GM12878 (cell line): ENCODE results near the gene IQCF2. TPM values are rescaled to one million over a fixed set of nuclear protein-coding genes. Genes with fewer than 3 reads are reported as not detected.
A peak's percentile ranks its signal among the peaks of the same experiment; 100 is the strongest.

ENCODE experiments used
- ATAC-seq: fragments of 200-7000 bp; cut with Tn5 transposase; 3 replicates; pipeline ENCODE4 v1.9.1; 2020; ENCODE audit warnings: mild to moderate bottlenecking, moderate library complexity
- BruUV-seq: library from RNA; stranded (reverse); fragments of 400-500 nt; replicated peaks from 2 replicates; lab custom pipeline; 2021; lab: Mats Ljungman, UMichigan
- CTCF ChIA-PET: fragments of 300-600 bp; sonication (Branson Sonifier 250); formaldehyde crosslinking; extraction: SDS; loops from one replicate; lab custom pipeline; 2021; ENCODE audit warnings: inconsistent platforms; lab: Yijun Ruan, JAX
- POLR2A ChIA-PET: fragments of 350-600 bp; formaldehyde crosslinking; extraction: SDS; loops from one replicate; lab custom pipeline; 2021; ENCODE audit warnings: inconsistent platforms; lab: Charles Lee
- RAD21 ChIA-PET: fragments of 300-600 bp; sonication (Branson Sonifier 250); formaldehyde crosslinking; loops from one replicate; lab custom pipeline; 2023; ENCODE audit warnings: antibody characterized with exemption; ENCODE audit not compliant: unreplicated experiment; lab: Charles Lee
- SMC1A ChIA-PET: fragments of 300-600 bp; sonication (Branson Sonifier 250); formaldehyde crosslinking; loops from one replicate; lab custom pipeline; 2023; ENCODE audit not compliant: unreplicated experiment, uncharacterized antibody; lab: Charles Lee
- DNase-seq: peaks from one replicate; pipeline ENCODE4 v3.0.0-alpha.2; 2011; ENCODE audit warnings: low read depth, low spot score
- FAIRE-seq: peaks from 3 replicates; lab custom pipeline; 2011; peaks lifted over from hg19 to GRCh38; lab: Jason Lieb, UNC
- H2AFZ ChIP-seq: 2 replicates; pipeline ENCODE4 v1.6.0; 2011; ENCODE audit warnings: low read depth, low read length, control low read depth; ENCODE audit not compliant: control insufficient read depth
- H3K27ac ChIP-seq: 2 replicates; pipeline ENCODE4 v1.5.1; 2011; ENCODE audit warnings: control low read depth; ENCODE audit not compliant: control insufficient read depth, insufficient read depth
- H3K27me3 ChIP-seq, 2 experiments: replicated peaks in 1 of 2; 2 replicates each; pipeline versions ENCODE4 v1.6.0 to v1.6.1; 2011; ENCODE audit warnings: low read length in 1 of 2; ENCODE audit not compliant: control insufficient read depth in 2 of 2, insufficient read depth in 2 of 2
- H3K36me3 ChIP-seq, 2 experiments: 2 replicates each; pipeline ENCODE4 v1.5.1; 2011; ENCODE audit warnings: low read length in 1 of 2; ENCODE audit not compliant: control insufficient read depth in 2 of 2, insufficient read depth in 2 of 2
- H3K4me1 ChIP-seq: 2 replicates; pipeline ENCODE4 v1.6.1; 2011; ENCODE audit warnings: mild to moderate bottlenecking, low read length, moderate library complexity, mixed read lengths; ENCODE audit not compliant: control insufficient read depth, insufficient read depth
- H3K4me2 ChIP-seq: 2 replicates; pipeline ENCODE4 v1.6.0; 2011; ENCODE audit warnings: control low read depth; ENCODE audit not compliant: control insufficient read depth, insufficient read depth
- H3K4me3 ChIP-seq: fragments of 200-600 bp; sonication (generic); 2 replicates; pipeline ENCODE4 v1.5.1; 2016
- H3K79me2 ChIP-seq: 2 replicates; pipeline ENCODE4 v1.6.0; 2011; ENCODE audit warnings: low read length; ENCODE audit not compliant: control insufficient read depth, insufficient read depth
- H3K9ac ChIP-seq: 2 replicates; pipeline ENCODE4 v1.8.0; 2011; ENCODE audit warnings: low read length, control low read depth, mixed read lengths; ENCODE audit not compliant: control insufficient read depth, insufficient read depth
- H3K9me3 ChIP-seq: replicated peaks from 3 replicates; pipeline ENCODE4 v1.5.1; 2011; ENCODE audit warnings: mild to moderate bottlenecking, low read length; ENCODE audit not compliant: control insufficient read depth, insufficient read depth
- H4K20me1 ChIP-seq: 2 replicates; pipeline ENCODE4 v1.6.0; 2011; ENCODE audit not compliant: control insufficient read depth, insufficient read depth
- BHLHE40 ChIP-seq, 2 experiments: fragments of 450-650 bp in 1 of 2; IDR thresholded peaks; 2 replicates each; pipeline ENCODE4 v1.6.1; 2011 to 2017; ENCODE audit warnings: low read depth in 2 of 2, borderline replicate concordance in 1 of 2, improper control_type of control experiment in 1 of 2, low read length in 1 of 2, mild to moderate bottlenecking in 1 of 2
- GABPA ChIP-seq: IDR thresholded peaks from 2 replicates; pipeline ENCODE4 v1.6.1; 2014; ENCODE audit warnings: antibody characterized with exemption, low read depth, mild to moderate bottlenecking, inconsistent platforms
- MEF2A ChIP-seq: IDR thresholded peaks from 2 replicates; pipeline ENCODE4 v1.6.1; 2011; ENCODE audit warnings: low read depth, mild to moderate bottlenecking, low read length, moderate library complexity; ENCODE audit not compliant: insufficient read depth
- MTA2 ChIP-seq: fragments of 450-650 bp; IDR thresholded peaks from 2 replicates; pipeline ENCODE4 v1.6.1; 2016; ENCODE audit warnings: low read depth, mild to moderate bottlenecking, moderate library complexity
- RELA ChIP-seq: fragments of 450-650 bp; IDR thresholded peaks from 2 replicates; pipeline ENCODE4 v1.8.0; 2014; ENCODE audit warnings: borderline replicate concordance; ENCODE audit not compliant: partially characterized antibody
- SKIL ChIP-seq: fragments of 450-650 bp; IDR thresholded peaks from 2 replicates; pipeline ENCODE4 v1.6.1; 2017; ENCODE audit warnings: mild to moderate bottlenecking, low read depth, inconsistent platforms; ENCODE audit not compliant: poor library complexity, severe bottlenecking
- SPI1 ChIP-seq: IDR thresholded peaks from 2 replicates; pipeline ENCODE4 v1.6.1; 2011; ENCODE audit warnings: low read depth, mild to moderate bottlenecking, low read length, moderate library complexity, borderline replicate concordance; ENCODE audit not compliant: insufficient read depth
- ZBTB4 ChIP-seq: fragments of 450-650 bp; formaldehyde crosslinking; IDR thresholded peaks from 2 replicates; pipeline ENCODE4 v1.4.0; 2022; ENCODE audit warnings: mild to moderate bottlenecking, moderate library complexity
- ZNF687 ChIP-seq: fragments of 450-650 bp; IDR thresholded peaks from 2 replicates; pipeline ENCODE4 v1.6.1; 2017; ENCODE audit warnings: mild to moderate bottlenecking, moderate library complexity
- WGBS: methylation state at CpG from one replicate; pipeline ENCODE4 v1.1.6; 2016; ENCODE audit warnings: low lambda C conversion rate; ENCODE audit not compliant: insufficient replicate concordance, insufficient coverage; ENCODE audit errors: missing lambda C conversion rate; 5-methylcytosine and 5-hydroxymethylcytosine counted together
- in situ Hi-C: fragments of 300-500 bp; cut with MboI; formaldehyde crosslinking; loops from 9 replicates; pipeline ENCODE4 v1.14.3; 2018; ENCODE audit warnings: mixed read lengths
- intact Hi-C: fragments of 100-400 bp; cut with micrococcal nuclease; formaldehyde crosslinking; loops from one replicate; pipeline ENCODE4 v1.14.2; 2022; ENCODE audit not compliant: unreplicated experiment
- polyA plus RNA-seq, 11 experiments: library from polyadenylated mRNA; depleted of rRNA in 4 of 11; unstranded in 6 of 11; stranded (reverse) in 5 of 11; fragments of >200 nt; fragmentation: Nextera tagmentation in 4 of 11; fragmentation: Illumina TruSeq in 1 of 11; extraction: Ambion mirVana in 4 of 11; extraction: Trizol in 1 of 11; gene quantifications; 1 replicate in 1 of 11; 2 replicates in 10 of 11; pipeline versions ENCODE4 v1.2.1 to v1.2.3, GENCODE V29; 2011 to 2016; ENCODE audit warnings: inconsistent platforms in 2 of 11, missing spikeins in 2 of 11, low read depth in 1 of 11
- total RNA-seq, 4 experiments: library from RNA; depleted of rRNA in 3 of 4; stranded (reverse); fragments of >200 nt in 3 of 4; fragmentation: Illumina TruSeq in 1 of 4; extraction: Trizol in 1 of 4; gene quantifications; 2 replicates each; pipeline versions ENCODE4 v1.2.1 to v1.2.3, GENCODE V29; 2013 to 2021

The IQCF2 gene
- total and polyA plus RNA-seq, 10 of the 15 experiments (the other 5 are each of a cell fraction or from before 2014, with no cell fraction given) = not detected

- TF ChIP-seq SPI1 (peak; percentile 24; the same call in 1 of the 2 replicates), SKIL (no peak), ZBTB4 (no peak)
These were observed at the start of gene IQCF2 (continued) for GRCh38 chr3:51860703-51861665.

- Histone ChIP-seq H3K9me3 (no peaks in the 10 kb centered on the region; the same call in 2 of the 3 replicates), H3K9ac (no peak overlapping the region), H3K36me3 (no peaks in the 10 kb centered on the region), H3K27ac (no peak overlapping the region), H3K4me2 (no peak overlapping the region), H2AFZ (no peak overlapping the region), H3K4me3 (no peak overlapping the region), H3K27me3 (peaks cover 0 to 7% of the 10 kb centered on the region in 2 experiments; a peak in 1 of 4 replicates), H3K79me2 (no peaks in the 10 kb centered on the region), H4K20me1 (no peaks in the 10 kb centered on the region), H3K4me1 (no peaks in the 10 kb centered on the region)
- RAD21 ChIA-PET = no interaction called here
- no peak for DNase-seq
- SMC1A ChIA-PET = no interaction called here
- in situ Hi-C loops = no loop called here
- CTCF ChIA-PET = no interaction called here
- intact Hi-C loops = no loop called here
- no TSS peak for BruUV-seq
- ATAC-seq = no peak
- FAIRE-seq = no peak
- POLR2A ChIA-PET = no interaction called here
- WGBS = 13% methylated on average over 5 of the region's 6 CpGs
- TF ChIP-seq GABPA = no peak
- no peak for TF ChIP-seq MEF2A
- no peak for TF ChIP-seq ZNF687
- TF ChIP-seq SPI1 = no peak
- TF ChIP-seq BHLHE40 (IDR thresholded peaks at IDR 0.05; ENCODE audit: borderline replicate concordance in 1 of 2, low read depth in 2 of 2, low read length in 1 of 2) = no peak
- no peak for TF ChIP-seq RELA
- no peak for TF ChIP-seq MTA2
These were observed 47.9 kb upstream of the IQCF2 start for GRCh38 chr3:51813539-51813938.
